PC-3 (cell line): Measurements from ENCODE around the gene MAP1LC3B. TPM values are rescaled to one million over a fixed set of nuclear protein-coding genes. Genes with fewer than 3 reads are reported as not detected.

ENCODE experiments used
- ATAC-seq: fragments of 200-7000 bp; cut with Tn5 transposase; 2 replicates; pipeline ENCODE4 v1.9.1; 2020; ENCODE audit warnings: mild to moderate bottlenecking, moderate library complexity
- BruUV-seq: library from RNA; stranded (reverse); fragments of 400-500 nt; replicated peaks from 2 replicates; lab custom pipeline; 2021; lab: Mats Ljungman, UMichigan
- CTCF ChIA-PET: fragments of 300-600 bp; sonication (Branson Sonifier 250); formaldehyde crosslinking; loops from one replicate; lab custom pipeline; 2022; ENCODE audit warnings: antibody characterized with exemption; lab: Charles Lee
- POLR2A ChIA-PET: fragments of 300-600 bp; sonication (Branson Sonifier 250); formaldehyde crosslinking; loops from one replicate; lab custom pipeline; 2022; ENCODE audit warnings: antibody characterized with exemption; ENCODE audit not compliant: unreplicated experiment; lab: Charles Lee
- DNase-seq: peaks from one replicate; pipeline ENCODE4 v3.0.0-alpha.2; 2015
- H2AFZ ChIP-seq: fragments of 300-600 bp; sonication (generic); 2 replicates; pipeline ENCODE4 v1.6.0; 2016; ENCODE audit warnings: antibody characterized with exemption, low read length
- H3F3A ChIP-seq: fragments of 300-600 bp; sonication (generic); one replicate; pipeline ENCODE4 v1.6.0; 2017; ENCODE audit warnings: antibody characterized with exemption, low read length, control low read depth, mild to moderate bottlenecking; ENCODE audit not compliant: unreplicated experiment
- H3K27ac ChIP-seq: fragments of 300-600 bp; sonication (generic); 2 replicates; pipeline ENCODE4 v1.5.1; 2016; ENCODE audit warnings: mild to moderate bottlenecking, low read length
- H3K27me3 ChIP-seq: fragments of 300-600 bp; sonication (generic); 2 replicates; pipeline ENCODE4 v1.6.1; 2016; ENCODE audit warnings: low read length, mixed read lengths
- H3K36me3 ChIP-seq: fragments of 300-600 bp; sonication (generic); 2 replicates; pipeline ENCODE4 v1.6.1; 2016; ENCODE audit warnings: low read depth, mixed run types, low read length, mixed read lengths
- H3K4me1 ChIP-seq: fragments of 300-600 bp; sonication (generic); 2 replicates; pipeline ENCODE4 v1.5.1; 2016; ENCODE audit warnings: low read length; ENCODE audit not compliant: insufficient read depth
- H3K4me2 ChIP-seq: fragments of 300-600 bp; sonication (generic); 2 replicates; pipeline ENCODE4 v1.6.0; 2016; ENCODE audit warnings: low read length
- H3K4me3 ChIP-seq: fragments of 300-600 bp; sonication (generic); 2 replicates; pipeline ENCODE4 v1.5.1; 2016; ENCODE audit warnings: mild to moderate bottlenecking, low read length, mixed read lengths
- H3K79me2 ChIP-seq: fragments of 300-600 bp; sonication (generic); 2 replicates; pipeline ENCODE4 v1.6.1; 2017; ENCODE audit warnings: low read length, mixed read lengths
- H3K9ac ChIP-seq: fragments of 300-600 bp; sonication (generic); 2 replicates; pipeline ENCODE4 v1.6.0; 2016; ENCODE audit warnings: mild to moderate bottlenecking, low read length
- H3K9me2 ChIP-seq: fragments of 300-600 bp; sonication (generic); replicated peaks from 2 replicates; pipeline ENCODE4 v1.6.1; 2016; ENCODE audit warnings: mixed run types, low read length, mixed read lengths
- H3K9me3 ChIP-seq: fragments of 300-600 bp; sonication (generic); 2 replicates; pipeline ENCODE4 v1.6.1; 2016; ENCODE audit warnings: low read length, mixed read lengths
- H4K20me1 ChIP-seq: fragments of 300-600 bp; sonication (generic); 2 replicates; pipeline ENCODE4 v1.6.1; 2016; ENCODE audit warnings: low read length, mixed read lengths
- CTCF ChIP-seq: fragments of 300-600 bp; sonication (generic); conservative IDR thresholded peaks from 2 replicates; pipeline ENCODE4 v1.5.1; 2017; ENCODE audit warnings: antibody characterized with exemption, low read depth, mild to moderate bottlenecking, low read length
- EZH2 ChIP-seq: fragments of 300-600 bp; sonication (generic); IDR thresholded peaks from one replicate; pipeline ENCODE4 v1.6.1; 2017; ENCODE audit warnings: antibody characterized with exemption, mild to moderate bottlenecking, low read length; ENCODE audit not compliant: unreplicated experiment
- EZH2phosphoT487 ChIP-seq: fragments of 300-600 bp; sonication (generic); IDR thresholded peaks from 2 replicates; pipeline ENCODE4 v1.6.1; 2018; ENCODE audit warnings: mild to moderate bottlenecking, antibody characterized with exemption, low read length, borderline replicate concordance
- intact Hi-C: fragments of 100-400 bp; cut with micrococcal nuclease; formaldehyde crosslinking; loops from 2 replicates; pipeline ENCODE4 v1.9.0; 2023
- total RNA-seq: library from RNA; depleted of rRNA; stranded (reverse); fragments of >200 nt; gene quantifications from 2 replicates; pipeline ENCODE4 v1.2.3, GENCODE V29; 2014

The MAP1LC3B gene
- total RNA-seq, 1 experiment from 2014 or later, result 11.9 TPM

GRCh38 chr16:87406495-87407088, 14.5 kb downstream of the MAP1LC3B start:
- intact Hi-C loops, result no loop called here
- BruUV-seq, result no TSS peak
- Histone ChIP-seq H3K4me3 (no peak overlapping the region), H3K9me2 (no peaks in the 10 kb centered on the region), H3F3A (no peaks in the 10 kb centered on the region), H3K27ac (no peak overlapping the region), H3K4me1 (no peaks in the 10 kb centered on the region), H3K9me3 (no peaks in the 10 kb centered on the region), H3K9ac (no peak overlapping the region), H3K27me3 (no peaks in the 10 kb centered on the region), H3K36me3 (no peaks in the 10 kb centered on the region; the same call in 1 of the 2 replicates), H2AFZ (no peak overlapping the region), H4K20me1 (no peaks in the 10 kb centered on the region), H3K4me2 (no peak overlapping the region), H3K79me2 (no peaks in the 10 kb centered on the region)
- ATAC-seq (no peak), DNase-seq (no peak)
- no peak for TF ChIP-seq EZH2
- no peak for TF ChIP-seq CTCF
- TF ChIP-seq EZH2phosphoT487, result no peak
- ChIA-PET CTCF (no interaction called here), POLR2A (no interaction called here)

GRCh38 chr16:87407511-87408112, 15.5 kb downstream of the MAP1LC3B start:
- CTCF ChIA-PET, result no interaction called here
- POLR2A ChIA-PET, result no interaction called here
- no peak overlapping the region for H2AFZ ChIP-seq
- H3K4me2 ChIP-seq, result no peak overlapping the region
- H3K9ac ChIP-seq, result no peak overlapping the region
- no peak overlapping the region for H3K4me3 ChIP-seq
- H3K4me1 ChIP-seq, result no peaks in the 10 kb centered on the region
- TF ChIP-seq EZH2phosphoT487 (no peak), CTCF (no peak), EZH2 (no peak)
- H4K20me1 ChIP-seq, result no peaks in the 10 kb centered on the region
- H3K36me3 ChIP-seq, result no peaks in the 10 kb centered on the region; the same call in 1 of the 2 replicates
- ATAC-seq (no peak), DNase-seq (peak; percentile 7)
- H3K27ac ChIP-seq, result no peak overlapping the region
- H3K79me2 ChIP-seq, result no peaks in the 10 kb centered on the region
- no TSS peak for BruUV-seq
- no peaks in the 10 kb centered on the region for H3K9me2 ChIP-seq
- intact Hi-C loops, result no loop called here
- no peaks in the 10 kb centered on the region for H3F3A ChIP-seq
- H3K9me3 ChIP-seq, result no peaks in the 10 kb centered on the region
- H3K27me3 ChIP-seq, result no peaks in the 10 kb centered on the region

- Histone ChIP-seq H3K27ac (no peak overlapping the region), H3K9me3 (no peaks in the 10 kb centered on the region), H3K9me2 (no peaks in the 10 kb centered on the region), H3K4me2 (no peak overlapping the region), H3K27me3 (no peaks in the 10 kb centered on the region), H3K4me3 (no peak overlapping the region), H3K9ac (no peak overlapping the region), H3F3A (no peaks in the 10 kb centered on the region), H2AFZ (no peak overlapping the region), H3K4me1 (no peaks in the 10 kb centered on the region), H4K20me1 (no peaks in the 10 kb centered on the region), H3K79me2 (no peaks in the 10 kb centered on the region), H3K36me3 (no peaks in the 10 kb centered on the region; the same call in 1 of the 2 replicates)
- intact Hi-C loops, result no loop called here
- POLR2A ChIA-PET, result no interaction called here
- CTCF ChIA-PET, result no interaction called here
- no TSS peak for BruUV-seq
- DNase-seq (no peak), ATAC-seq (no peak)
- no peak for TF ChIP-seq EZH2phosphoT487
- no peak for TF ChIP-seq EZH2
- TF ChIP-seq CTCF, result no peak
These were observed 17.0 kb downstream of the MAP1LC3B start for GRCh38 chr16:87409153-87409552.
